Panc1 (cell line): Measurements from ENCODE around the gene S1PR5. TPM values are rescaled to one million over a fixed set of nuclear protein-coding genes. Genes with fewer than 3 reads are reported as not detected.

Experiments
- ATAC-seq: fragments of 200-7000 bp; cut with Tn5 transposase; 2 replicates; pipeline ENCODE4 v1.9.1; 2020; ENCODE audit warnings: mild to moderate bottlenecking, moderate library complexity
- BruUV-seq: library from RNA; stranded (reverse); fragments of 400-500 nt; replicated peaks from 2 replicates; lab custom pipeline; 2021; lab: Mats Ljungman, UMichigan
- CTCF ChIA-PET: fragments of 300-600 bp; sonication (Branson Sonifier 250); formaldehyde crosslinking; loops from one replicate; lab custom pipeline; 2022; ENCODE audit warnings: antibody characterized with exemption; lab: Charles Lee
- POLR2A ChIA-PET: fragments of 300-600 bp; sonication (Branson Sonifier 250); formaldehyde crosslinking; loops from one replicate; lab custom pipeline; 2022; ENCODE audit warnings: antibody characterized with exemption; lab: Charles Lee
- DNase-seq: peaks from one replicate; pipeline ENCODE4 v3.0.0-alpha.2; 2010; ENCODE audit warnings: low read depth, low spot score
- H3K27ac ChIP-seq: 2 replicates; pipeline ENCODE4 v1.5.1; 2011; ENCODE audit warnings: mild to moderate bottlenecking, low read length, inconsistent platforms
- H3K27me3 ChIP-seq: fragments of 200-500 bp; sonication (Bioruptor generic); 2 replicates; pipeline ENCODE4 v1.6.0; 2014; ENCODE audit warnings: low read length, inconsistent platforms; ENCODE audit not compliant: control insufficient read depth, insufficient read depth
- H3K36me3 ChIP-seq: fragments of 200-500 bp; sonication (Bioruptor generic); 2 replicates; pipeline ENCODE4 v1.5.1; 2014; ENCODE audit warnings: inconsistent platforms, mild to moderate bottlenecking, low read length, moderate library complexity; ENCODE audit not compliant: control insufficient read depth, insufficient read depth
- H3K4me1 ChIP-seq: 2 replicates; pipeline ENCODE4 v1.5.1; 2011; ENCODE audit warnings: inconsistent platforms, mild to moderate bottlenecking, low read length, moderate library complexity; ENCODE audit not compliant: control insufficient read depth, insufficient read depth
- H3K4me3 ChIP-seq, 2 experiments: 2 replicates each; pipeline ENCODE4 v1.5.1; 2011 to 2012; ENCODE audit warnings: low read depth in 2 of 2, low read length in 2 of 2, mild to moderate bottlenecking in 2 of 2, inconsistent platforms in 1 of 2, moderate library complexity in 1 of 2
- H3K9me3 ChIP-seq: fragments of 200-500 bp; sonication (Bioruptor generic); 2 replicates; pipeline ENCODE4 v1.5.1; 2014; ENCODE audit warnings: low read depth, mild to moderate bottlenecking, inconsistent platforms, low read length, moderate library complexity; ENCODE audit not compliant: control insufficient read depth, insufficient read depth
- CTCF ChIP-seq: fragments of 450-650 bp; IDR thresholded peaks from 2 replicates; pipeline ENCODE4 v1.5.1; 2017; ENCODE audit warnings: mild to moderate bottlenecking
- POLR2AphosphoS5 ChIP-seq: IDR thresholded peaks from 2 replicates; pipeline ENCODE4 v1.6.1; 2012; ENCODE audit warnings: mild to moderate bottlenecking, low read depth, low read length, moderate library complexity
- SIN3A ChIP-seq: IDR thresholded peaks from 2 replicates; pipeline ENCODE4 v1.6.1; 2012; ENCODE audit warnings: low read depth, mild to moderate bottlenecking, low read length, moderate library complexity, borderline replicate concordance; ENCODE audit not compliant: insufficient read depth
- TCF7L2 ChIP-seq: IDR thresholded peaks from 2 replicates; pipeline ENCODE4 v1.6.1; 2011; ENCODE audit warnings: mild to moderate bottlenecking, low read depth, low read length, inconsistent platforms
- in situ Hi-C: cut with HindIII; loops from 2 replicates; pipeline ENCODE4 v1.10.0; 2016; ENCODE audit warnings: low sequenced_read_pairs, low pct_unique_long_range_greater_than_20kb
- intact Hi-C: fragments of 100-400 bp; cut with micrococcal nuclease; formaldehyde crosslinking; loops from one replicate; pipeline ENCODE4 v1.10.0; 2022; ENCODE audit not compliant: unreplicated experiment
- total RNA-seq: library from RNA; stranded (reverse); gene quantifications from one replicate; pipeline ENCODE4 v1.2.1, GENCODE V29; 2021; ENCODE audit not compliant: unreplicated experiment
- TF ChIP-seq, protein P1 (sequence below), 2 experiments: IDR thresholded peaks; 2 replicates each; pipeline ENCODE4 v1.6.1; 2011 to 2012; ENCODE audit warnings: low read depth in 2 of 2, control low read depth in 1 of 2, low read length in 1 of 2, mild to moderate bottlenecking in 1 of 2, moderate library complexity in 1 of 2; ENCODE audit not compliant: insufficient read depth in 1 of 2

Gene S1PR5
- total RNA-seq, 1 experiment from 2014 or later, result 3.4 TPM

GRCh38 chr19:10538204-10538983 is 21.1 kb upstream of the S1PR5 start:
- no peak for ATAC-seq

DNA sequence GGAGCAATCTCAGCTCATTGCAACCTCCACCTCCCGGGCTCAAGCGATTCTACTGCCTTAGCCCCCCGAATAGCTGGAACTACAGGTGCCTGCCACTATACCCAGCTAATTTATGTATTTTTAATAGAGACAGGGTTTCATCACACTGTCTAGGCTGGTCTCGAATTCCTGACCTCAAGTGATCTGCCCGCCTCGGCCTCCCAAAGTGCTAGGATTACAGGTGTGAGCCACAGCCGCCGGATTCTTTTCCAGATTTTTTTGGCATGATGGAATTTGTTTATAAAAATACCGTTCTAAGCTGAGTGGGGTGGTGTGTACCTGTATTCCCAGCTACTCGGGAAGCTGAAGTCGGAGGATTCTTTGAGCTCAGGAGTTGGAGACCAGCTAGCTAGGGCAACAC is 20.4 kb upstream of the S1PR5 start:
- ChIA-PET POLR2A (interaction anchor here (0.6 kb wide), 2 partner anchors 14 to 932 kb away, joined by 3 to 4 read pairs; no protein-coding TSS in a partner anchor), CTCF (interaction anchor here (0.9 kb wide), 1 partner anchor 10 kb away, joined by 6 read pairs; no protein-coding TSS in a partner anchor)
- H3K9me3 ChIP-seq, result no peaks in the 10 kb centered on the region
- H3K4me1 ChIP-seq, result no peaks in the 10 kb centered on the region
- no peak for DNase-seq
- no peak overlapping the region for H3K27ac ChIP-seq
- intact Hi-C loops (no loop called here), in situ Hi-C loops (no loop called here)
- no peaks in the 10 kb centered on the region for H3K36me3 ChIP-seq
- TF ChIP-seq CTCF (no peak), POLR2AphosphoS5 (no peak)
- TF ChIP-seq, protein P1, sequence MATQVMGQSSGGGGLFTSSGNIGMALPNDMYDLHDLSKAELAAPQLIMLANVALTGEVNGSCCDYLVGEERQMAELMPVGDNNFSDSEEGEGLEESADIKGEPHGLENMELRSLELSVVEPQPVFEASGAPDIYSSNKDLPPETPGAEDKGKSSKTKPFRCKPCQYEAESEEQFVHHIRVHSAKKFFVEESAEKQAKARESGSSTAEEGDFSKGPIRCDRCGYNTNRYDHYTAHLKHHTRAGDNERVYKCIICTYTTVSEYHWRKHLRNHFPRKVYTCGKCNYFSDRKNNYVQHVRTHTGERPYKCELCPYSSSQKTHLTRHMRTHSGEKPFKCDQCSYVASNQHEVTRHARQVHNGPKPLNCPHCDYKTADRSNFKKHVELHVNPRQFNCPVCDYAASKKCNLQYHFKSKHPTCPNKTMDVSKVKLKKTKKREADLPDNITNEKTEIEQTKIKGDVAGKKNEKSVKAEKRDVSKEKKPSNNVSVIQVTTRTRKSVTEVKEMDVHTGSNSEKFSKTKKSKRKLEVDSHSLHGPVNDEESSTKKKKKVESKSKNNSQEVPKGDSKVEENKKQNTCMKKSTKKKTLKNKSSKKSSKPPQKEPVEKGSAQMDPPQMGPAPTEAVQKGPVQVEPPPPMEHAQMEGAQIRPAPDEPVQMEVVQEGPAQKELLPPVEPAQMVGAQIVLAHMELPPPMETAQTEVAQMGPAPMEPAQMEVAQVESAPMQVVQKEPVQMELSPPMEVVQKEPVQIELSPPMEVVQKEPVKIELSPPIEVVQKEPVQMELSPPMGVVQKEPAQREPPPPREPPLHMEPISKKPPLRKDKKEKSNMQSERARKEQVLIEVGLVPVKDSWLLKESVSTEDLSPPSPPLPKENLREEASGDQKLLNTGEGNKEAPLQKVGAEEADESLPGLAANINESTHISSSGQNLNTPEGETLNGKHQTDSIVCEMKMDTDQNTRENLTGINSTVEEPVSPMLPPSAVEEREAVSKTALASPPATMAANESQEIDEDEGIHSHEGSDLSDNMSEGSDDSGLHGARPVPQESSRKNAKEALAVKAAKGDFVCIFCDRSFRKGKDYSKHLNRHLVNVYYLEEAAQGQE (IDR thresholded peaks at IDR 0.05; ENCODE audit: insufficient read depth in 1 of 2, low read depth in 2 of 2, low read length in 1 of 2), result no peak
- no peak for ATAC-seq
- H3K27me3 ChIP-seq, result no peaks in the 10 kb centered on the region
- BruUV-seq, result no TSS peak
- no peak overlapping the region for H3K4me3 ChIP-seq

More at GRCh38 chr19:10538204-10538983, 21.1 kb upstream of the S1PR5 start:
- intact Hi-C loops (no loop called here), in situ Hi-C loops (no loop called here)
- no peak overlapping the region for H3K4me3 ChIP-seq
- H3K9me3 ChIP-seq, result no peaks in the 10 kb centered on the region
- no peaks in the 10 kb centered on the region for H3K27me3 ChIP-seq
- BruUV-seq, result no TSS peak
- H3K4me1 ChIP-seq, result no peaks in the 10 kb centered on the region
- no peak for DNase-seq
- POLR2A ChIA-PET, result interaction anchor here (0.6 kb wide), 1 partner anchor 931 kb away, joined by 3 read pairs; no protein-coding TSS in a partner anchor
- TF ChIP-seq CTCF, result no peak
- TF ChIP-seq TCF7L2, result no peak
- no peak for TF ChIP-seq POLR2AphosphoS5
- TF ChIP-seq, protein P1 (IDR thresholded peaks at IDR 0.05; ENCODE audit: insufficient read depth in 1 of 2, low read depth in 2 of 2, low read length in 1 of 2), result no peak
- TF ChIP-seq SIN3A, result no peak
- CTCF ChIA-PET, result interaction anchor here (0.9 kb wide), 1 partner anchor 11 kb away, joined by 6 read pairs; no protein-coding TSS in a partner anchor
- H3K27ac ChIP-seq, result no peak overlapping the region
- H3K36me3 ChIP-seq, result no peaks in the 10 kb centered on the region
